Measurements from ENCODE around the gene SLC25A33. TPM values are rescaled to one million over a fixed set of nuclear protein-coding genes. Genes with fewer than 3 reads are reported as not detected.

SLC25A33 gene
- total and polyA plus RNA-seq, 3 experiments from 2014 or later = 6.5 to 12.9 (median 12.8) TPM

DNA sequence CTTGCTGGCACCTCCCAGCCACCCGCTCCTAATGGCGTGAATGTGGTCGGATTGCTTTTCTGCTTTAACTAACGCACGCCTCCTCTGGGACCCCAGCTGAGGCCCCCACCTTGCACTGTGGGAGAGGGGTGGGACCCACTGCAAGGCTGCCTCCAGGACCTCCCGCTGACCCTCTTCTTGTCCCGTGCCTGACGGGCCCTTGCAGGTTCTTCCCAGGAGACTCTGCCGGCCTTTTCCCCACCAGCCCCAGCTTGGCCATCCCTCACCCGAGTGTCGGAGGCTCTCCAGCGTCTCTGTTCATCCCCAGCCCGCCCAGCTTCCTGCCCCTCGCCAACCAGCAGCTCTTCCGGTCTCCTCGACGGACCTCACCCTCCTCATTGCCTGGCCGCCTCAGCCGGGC, 68.1 kb downstream of the SLC25A33 start:
- no peaks in the 10 kb centered on the region for H3K4me1 ChIP-seq (ENCODE audit: insufficient read depth, low read length)
- Mint-ChIP-seq H3K27me3 (no peaks in the 10 kb centered on the region), H3K27ac (no peak overlapping the region), H3K4me1 (no peaks in the 10 kb centered on the region), H3K9me3 (no peaks in the 10 kb centered on the region), H3K4me3 (no peak overlapping the region), H3K36me3 (peaks cover 0 to 54% (median 2%) of the 10 kb centered on the region in 3 donors)
- ChIA-PET CTCF (no interaction called here), POLR2A (no interaction called here)
- H3K27ac ChIP-seq (ENCODE audit: low read depth, low read length) = no peak overlapping the region
- H3K9me3 ChIP-seq (ENCODE audit: low read length) = no peaks in the 10 kb centered on the region
- H3K27me3 ChIP-seq (ENCODE audit: insufficient read depth, low read length, poor library complexity, severe bottlenecking) = no peaks in the 10 kb centered on the region
- DNase-seq = no peak
- H3K36me3 ChIP-seq (ENCODE audit: insufficient read depth, low read length) = no peaks in the 10 kb centered on the region
- no peak overlapping the region for H3K4me3 ChIP-seq (ENCODE audit: low read length)

DNA sequence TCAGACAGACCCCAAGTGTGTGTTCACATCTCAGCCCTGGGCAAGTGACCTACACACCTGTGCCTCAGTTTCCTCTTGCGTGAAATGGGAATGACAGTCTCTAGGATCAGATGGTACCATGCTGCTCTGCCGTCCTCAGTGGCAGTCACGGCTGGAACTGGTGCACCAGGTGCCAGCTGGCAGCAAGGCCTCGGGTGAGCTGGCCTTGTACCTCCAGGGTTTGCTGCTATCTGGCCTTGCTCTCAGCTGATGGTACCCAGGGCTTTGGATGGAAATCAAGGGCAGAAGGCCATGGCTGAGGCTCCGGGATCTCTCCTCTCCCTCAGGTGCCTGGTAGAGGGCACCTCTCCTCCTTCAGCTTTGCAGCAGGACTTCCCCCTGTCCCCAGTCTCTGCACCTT, 70.7 kb downstream of the SLC25A33 start:
- Mint-ChIP-seq H3K9me3 (no peaks in the 10 kb centered on the region), H3K27ac (no peak overlapping the region), H3K27me3 (no peaks in the 10 kb centered on the region), H3K36me3 (peaks cover 0 to 49% (median 2%) of the 10 kb centered on the region in 3 donors), H3K4me1 (no peaks in the 10 kb centered on the region), H3K4me3 (no peak overlapping the region)
- H3K36me3 ChIP-seq (ENCODE audit: insufficient read depth, low read length) = no peaks in the 10 kb centered on the region
- no peaks in the 10 kb centered on the region for H3K4me1 ChIP-seq (ENCODE audit: insufficient read depth, low read length)
- DNase-seq = no peak
- no peaks in the 10 kb centered on the region for H3K27me3 ChIP-seq (ENCODE audit: insufficient read depth, low read length, poor library complexity, severe bottlenecking)
- H3K27ac ChIP-seq (ENCODE audit: low read depth, low read length) = no peak overlapping the region
- no peak overlapping the region for H3K4me3 ChIP-seq (ENCODE audit: low read length)
- POLR2A ChIA-PET = no interaction called here
- no peaks in the 10 kb centered on the region for H3K9me3 ChIP-seq (ENCODE audit: low read length)
- CTCF ChIA-PET = interaction anchor here (0.6 kb wide), 1 partner anchor 17 kb away, joined by 3 read pairs; no protein-coding TSS in a partner anchor

DNA sequence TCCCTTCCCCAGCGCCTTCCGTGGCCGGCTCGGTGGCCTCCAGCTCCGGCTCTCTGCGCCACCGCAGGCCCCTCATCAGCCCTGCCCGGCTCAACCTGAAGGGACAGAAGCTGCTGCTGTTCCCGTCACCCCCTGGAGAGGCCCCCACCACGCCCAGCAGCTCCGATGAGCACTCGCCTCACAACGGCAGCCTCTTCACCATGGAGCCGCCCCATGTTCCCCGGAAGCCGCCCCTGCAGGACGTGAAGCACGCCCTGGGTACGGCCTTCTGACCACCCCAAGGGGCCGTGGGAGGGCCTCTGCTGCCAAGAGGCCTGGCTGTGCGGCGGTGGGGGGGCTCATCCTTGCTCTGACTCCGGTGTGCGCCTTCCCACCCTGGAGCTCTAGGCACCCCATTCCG, 71.3 kb downstream of the SLC25A33 start:
- no peaks in the 10 kb centered on the region for H3K27me3 Mint-ChIP-seq
- peaks cover 0 to 47% (median 2%) of the 10 kb centered on the region in 3 donors for H3K36me3 Mint-ChIP-seq
- no peaks in the 10 kb centered on the region for H3K4me1 ChIP-seq (ENCODE audit: insufficient read depth, low read length)
- H3K4me1 Mint-ChIP-seq = no peaks in the 10 kb centered on the region
- CTCF ChIA-PET = interaction anchor here (0.6 kb wide), 1 partner anchor 16 kb away, joined by 3 read pairs; no protein-coding TSS in a partner anchor
- no peak overlapping the region for H3K4me3 Mint-ChIP-seq
- H3K9me3 ChIP-seq (ENCODE audit: low read length) = no peaks in the 10 kb centered on the region
- no peak overlapping the region for H3K4me3 ChIP-seq (ENCODE audit: low read length)
- no peak overlapping the region for H3K27ac Mint-ChIP-seq
- H3K27me3 ChIP-seq (ENCODE audit: insufficient read depth, low read length, poor library complexity, severe bottlenecking) = no peaks in the 10 kb centered on the region
- H3K27ac ChIP-seq (ENCODE audit: low read depth, low read length) = no peak overlapping the region
- H3K9me3 Mint-ChIP-seq = no peaks in the 10 kb centered on the region
- POLR2A ChIA-PET = no interaction called here
- DNase-seq = no peak
- no peaks in the 10 kb centered on the region for H3K36me3 ChIP-seq (ENCODE audit: insufficient read depth, low read length)

DNA sequence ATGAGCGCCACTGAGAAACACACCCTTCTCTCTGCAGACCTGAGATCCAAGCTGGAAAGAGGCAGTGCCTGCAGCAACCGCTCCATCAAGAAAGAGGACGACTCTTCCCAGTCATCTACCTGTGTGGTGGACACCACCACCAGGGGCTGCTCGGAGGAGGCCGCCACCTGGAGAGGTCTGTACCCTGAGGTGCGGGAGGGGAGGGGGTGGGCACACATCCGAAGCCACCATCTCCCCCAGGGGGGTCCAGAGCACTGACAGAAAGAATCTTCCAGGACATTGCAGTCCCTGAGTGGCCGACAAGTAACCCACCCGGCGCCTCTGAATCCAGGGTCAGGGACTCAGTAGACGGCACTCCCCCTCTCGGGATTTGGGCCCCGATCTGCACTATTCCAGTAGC, 72.5 kb downstream of the SLC25A33 start:
- no peak overlapping the region for H3K27ac ChIP-seq (ENCODE audit: low read depth, low read length)
- POLR2A ChIA-PET = no interaction called here
- H3K4me1 ChIP-seq (ENCODE audit: insufficient read depth, low read length) = no peaks in the 10 kb centered on the region
- Mint-ChIP-seq H3K27ac (no peak overlapping the region), H3K27me3 (no peaks in the 10 kb centered on the region), H3K4me1 (no peaks in the 10 kb centered on the region), H3K36me3 (peaks cover 0 to 45% (median 2%) of the 10 kb centered on the region in 3 donors), H3K4me3 (no peak overlapping the region), H3K9me3 (no peaks in the 10 kb centered on the region)
- no peak overlapping the region for H3K4me3 ChIP-seq (ENCODE audit: low read length)
- no peak for DNase-seq
- H3K27me3 ChIP-seq (ENCODE audit: insufficient read depth, low read length, poor library complexity, severe bottlenecking) = no peaks in the 10 kb centered on the region
- CTCF ChIA-PET = interaction anchor here (1.3 kb wide), 1 partner anchor 15 kb away, joined by 3 read pairs; no protein-coding TSS in a partner anchor
- H3K36me3 ChIP-seq (ENCODE audit: insufficient read depth, low read length) = no peaks in the 10 kb centered on the region
- no peaks in the 10 kb centered on the region for H3K9me3 ChIP-seq (ENCODE audit: low read length)

DNA sequence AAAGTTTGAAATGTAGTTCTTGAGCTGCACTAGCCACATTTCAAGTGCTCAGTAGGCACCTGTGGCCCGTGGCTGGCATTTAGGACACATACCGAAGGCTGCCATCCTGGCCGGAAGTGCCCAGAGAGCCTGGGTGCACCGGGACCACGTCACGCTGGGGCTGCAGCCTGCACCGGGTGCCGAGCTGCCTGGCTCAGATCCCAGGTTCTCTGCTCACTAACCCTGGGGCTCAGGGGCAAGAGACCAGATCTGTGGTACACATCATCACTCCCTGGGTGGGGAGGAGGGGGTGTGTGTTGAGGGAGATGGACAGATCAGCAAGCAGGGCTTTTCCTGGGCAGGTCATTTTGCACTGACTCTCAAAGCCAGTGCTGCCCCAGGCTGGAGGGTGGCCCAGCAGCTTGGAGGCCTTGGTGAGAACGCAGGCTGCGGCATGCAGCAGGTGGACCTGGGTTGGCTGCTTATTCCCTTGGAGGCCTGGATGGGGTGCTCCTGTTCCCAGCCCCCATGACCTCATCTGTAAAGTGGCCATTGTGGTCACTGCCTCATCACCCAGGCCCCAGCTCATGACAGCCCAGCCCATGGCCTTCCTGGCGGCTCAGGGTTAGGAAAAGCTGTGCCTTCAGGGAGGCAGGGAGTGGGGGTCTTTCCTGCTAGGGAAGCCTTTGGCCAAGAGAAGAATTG, 73.0 kb downstream of the SLC25A33 start:
- ChIA-PET POLR2A (no interaction called here), CTCF (interaction anchor here (1.3 kb wide), 1 partner anchor 14 kb away, joined by 3 read pairs; no protein-coding TSS in a partner anchor)
- no peaks in the 10 kb centered on the region for H3K27me3 Mint-ChIP-seq
- no peaks in the 10 kb centered on the region for H3K36me3 ChIP-seq (ENCODE audit: insufficient read depth, low read length)
- H3K27ac Mint-ChIP-seq = no peak overlapping the region
- no peaks in the 10 kb centered on the region for H3K9me3 Mint-ChIP-seq
- DNase-seq = no peak
- no peak overlapping the region for H3K4me3 ChIP-seq (ENCODE audit: low read length)
- no peaks in the 10 kb centered on the region for H3K4me1 Mint-ChIP-seq
- H3K27me3 ChIP-seq (ENCODE audit: insufficient read depth, low read length, poor library complexity, severe bottlenecking) = no peaks in the 10 kb centered on the region
- H3K4me3 Mint-ChIP-seq = no peak overlapping the region
- no peaks in the 10 kb centered on the region for H3K9me3 ChIP-seq (ENCODE audit: low read length)
- H3K36me3 Mint-ChIP-seq = peaks cover 0 to 41% (median 2%) of the 10 kb centered on the region in 3 donors
- H3K4me1 ChIP-seq (ENCODE audit: insufficient read depth, low read length) = no peaks in the 10 kb centered on the region
- no peak overlapping the region for H3K27ac ChIP-seq (ENCODE audit: low read depth, low read length)

DNA sequence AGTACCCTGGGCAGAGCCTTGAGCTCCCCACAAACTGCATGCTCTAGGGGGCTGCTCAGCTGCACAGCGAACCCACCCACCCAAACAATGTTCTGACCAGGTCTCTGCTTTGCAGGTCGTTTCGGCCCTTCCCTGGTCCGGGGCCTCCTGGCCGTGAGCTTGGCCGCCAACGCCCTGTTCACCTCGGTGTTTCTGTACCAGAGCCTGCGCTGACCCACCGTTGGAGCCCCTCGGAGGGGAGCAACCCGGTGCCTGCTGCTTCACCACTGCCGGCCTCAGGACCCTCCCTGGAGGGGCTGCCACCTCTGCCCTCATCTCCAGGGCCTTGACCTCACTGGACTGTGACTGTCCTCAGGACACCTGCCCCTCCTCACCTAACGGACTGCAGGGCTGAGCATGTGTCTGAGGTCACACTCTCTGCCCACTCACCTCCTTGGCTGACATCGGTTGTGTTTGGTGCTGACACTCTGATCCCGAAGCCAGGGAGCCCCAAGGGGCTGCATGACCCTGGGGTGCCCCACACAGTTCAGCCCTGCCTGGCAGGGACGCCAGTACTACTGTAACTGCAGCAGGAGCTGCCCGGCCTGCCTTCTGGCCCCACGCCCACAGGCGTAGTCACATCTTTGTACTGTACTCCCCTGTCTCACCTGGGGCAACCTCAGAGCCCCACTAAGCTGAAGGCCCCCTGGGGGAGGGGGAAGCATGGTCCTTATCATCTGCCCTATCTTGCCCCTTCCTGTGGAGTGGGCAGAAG, 73.8 kb downstream of the SLC25A33 start:
- Histone ChIP-seq H3K27me3 (ENCODE audit: insufficient read depth, low read length, poor library complexity, severe bottlenecking) (no peaks in the 10 kb centered on the region), H3K27ac (ENCODE audit: low read depth, low read length) (no peak overlapping the region), H3K4me3 (ENCODE audit: low read length) (no peak overlapping the region), H3K4me1 (ENCODE audit: insufficient read depth, low read length) (no peaks in the 10 kb centered on the region), H3K9me3 (ENCODE audit: low read length) (no peaks in the 10 kb centered on the region), H3K36me3 (ENCODE audit: insufficient read depth, low read length) (no peaks in the 10 kb centered on the region)
- H3K4me1 Mint-ChIP-seq = no peaks in the 10 kb centered on the region
- ChIA-PET CTCF (interaction anchor here (1.3 to 1.4 kb wide), 2 partner anchors 14 to 256 kb away, joined by 3 read pairs; no protein-coding TSS in a partner anchor), POLR2A (no interaction called here)
- H3K4me3 Mint-ChIP-seq = no peak overlapping the region
- H3K27me3 Mint-ChIP-seq = no peaks in the 10 kb centered on the region
- no peaks in the 10 kb centered on the region for H3K9me3 Mint-ChIP-seq
- no peak overlapping the region for H3K27ac Mint-ChIP-seq
- H3K36me3 Mint-ChIP-seq = peaks cover 0 to 34% (median 0%) of the 10 kb centered on the region in 3 donors
- DNase-seq = no peak

DNA sequence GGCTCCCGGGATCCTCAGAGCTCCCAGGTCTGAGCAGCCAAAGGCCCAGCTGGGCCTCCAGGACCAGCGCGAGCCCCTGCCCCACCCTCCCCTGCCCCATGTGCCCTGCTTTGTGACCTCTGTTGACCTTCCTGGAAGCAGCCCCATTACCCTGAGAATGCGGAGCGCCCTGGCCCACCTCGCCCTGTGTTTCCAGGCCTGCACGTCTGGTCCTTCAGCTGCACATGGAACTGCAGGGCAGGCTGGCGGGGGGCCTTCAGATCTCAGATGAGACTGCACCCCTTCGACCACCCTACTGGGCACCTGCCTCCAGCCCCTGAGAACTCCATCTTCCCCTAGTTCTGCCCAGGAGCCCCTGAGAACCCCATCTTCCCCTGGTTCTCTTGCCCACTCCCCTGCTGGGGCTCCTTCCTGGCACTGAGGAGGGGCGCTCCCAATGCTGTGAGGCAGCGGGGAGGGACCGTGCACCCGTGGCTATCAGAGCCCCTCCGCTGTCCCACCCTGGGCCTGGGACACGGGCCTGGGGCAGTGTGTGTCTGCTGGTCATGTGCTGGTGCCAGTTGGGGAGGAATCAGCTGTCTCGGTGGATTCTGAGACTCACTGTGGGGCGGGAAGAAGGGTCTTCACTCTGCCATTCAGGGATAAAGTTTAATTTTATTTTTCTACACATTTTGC, 74.5 kb downstream of the SLC25A33 start:
- no peaks in the 10 kb centered on the region for H3K27me3 ChIP-seq (ENCODE audit: insufficient read depth, low read length, poor library complexity, severe bottlenecking)
- H3K27ac Mint-ChIP-seq = no peak overlapping the region
- DNase-seq = no peak
- no peaks in the 10 kb centered on the region for H3K36me3 ChIP-seq (ENCODE audit: insufficient read depth, low read length)
- H3K4me1 ChIP-seq (ENCODE audit: insufficient read depth, low read length) = no peaks in the 10 kb centered on the region
- peaks cover 0 to 29% (median 0%) of the 10 kb centered on the region in 3 donors for H3K36me3 Mint-ChIP-seq
- no peak overlapping the region for H3K4me3 Mint-ChIP-seq
- H3K4me1 Mint-ChIP-seq = no peaks in the 10 kb centered on the region
- H3K27ac ChIP-seq (ENCODE audit: low read depth, low read length) = no peak overlapping the region
- H3K9me3 ChIP-seq (ENCODE audit: low read length) = no peaks in the 10 kb centered on the region
- H3K27me3 Mint-ChIP-seq = peaks cover 0 to under 1% of the 10 kb centered on the region in 2 donors
- no peaks in the 10 kb centered on the region for H3K9me3 Mint-ChIP-seq
- no peak overlapping the region for H3K4me3 ChIP-seq (ENCODE audit: low read length)
- ChIA-PET CTCF (interaction anchor here (1.3 to 3.0 kb wide), 4 partner anchors 13 to 255 kb away, joined by 3 to 15 read pairs (median 4); no protein-coding TSS in a partner anchor), POLR2A (no interaction called here)

Data from CD8-positive, alpha-beta memory T cell (primary cell).